Esophagus mucosa (tissue), 1 donor: ENCODE results near the gene SH3PXD2B. TPM values are rescaled to one million over a fixed set of nuclear protein-coding genes. Genes with fewer than 3 reads are reported as not detected.
"Not testable (repeated sequence)": the region's sequence is repeated elsewhere in the genome, so short reads cannot be mapped to it uniquely, and the experiment has no call there.

ENCODE experiments used
- ATAC-seq: fragments of 200-7000 bp; cut with Tn5 transposase; one replicate; pipeline ENCODE4 v1.9.1; 2020
- total RNA-seq: library from RNA; stranded (reverse); gene quantifications from one replicate; pipeline ENCODE4 v1.2.4, GENCODE V29; 2023
- donor health status: DM: yes; HTN: yes; CAD: no.

SH3PXD2B gene
- total RNA-seq, 1 donor from 2014 or later: 16.5 TPM

- no peak for ATAC-seq
Observed at GRCh38 chr5:172485511-172486202, 31.3 kb upstream of the SH3PXD2B start.

GRCh38 chr5:172484664-172485063 is 30.3 kb upstream of the SH3PXD2B start:
- ATAC-seq: no peak

DNA sequence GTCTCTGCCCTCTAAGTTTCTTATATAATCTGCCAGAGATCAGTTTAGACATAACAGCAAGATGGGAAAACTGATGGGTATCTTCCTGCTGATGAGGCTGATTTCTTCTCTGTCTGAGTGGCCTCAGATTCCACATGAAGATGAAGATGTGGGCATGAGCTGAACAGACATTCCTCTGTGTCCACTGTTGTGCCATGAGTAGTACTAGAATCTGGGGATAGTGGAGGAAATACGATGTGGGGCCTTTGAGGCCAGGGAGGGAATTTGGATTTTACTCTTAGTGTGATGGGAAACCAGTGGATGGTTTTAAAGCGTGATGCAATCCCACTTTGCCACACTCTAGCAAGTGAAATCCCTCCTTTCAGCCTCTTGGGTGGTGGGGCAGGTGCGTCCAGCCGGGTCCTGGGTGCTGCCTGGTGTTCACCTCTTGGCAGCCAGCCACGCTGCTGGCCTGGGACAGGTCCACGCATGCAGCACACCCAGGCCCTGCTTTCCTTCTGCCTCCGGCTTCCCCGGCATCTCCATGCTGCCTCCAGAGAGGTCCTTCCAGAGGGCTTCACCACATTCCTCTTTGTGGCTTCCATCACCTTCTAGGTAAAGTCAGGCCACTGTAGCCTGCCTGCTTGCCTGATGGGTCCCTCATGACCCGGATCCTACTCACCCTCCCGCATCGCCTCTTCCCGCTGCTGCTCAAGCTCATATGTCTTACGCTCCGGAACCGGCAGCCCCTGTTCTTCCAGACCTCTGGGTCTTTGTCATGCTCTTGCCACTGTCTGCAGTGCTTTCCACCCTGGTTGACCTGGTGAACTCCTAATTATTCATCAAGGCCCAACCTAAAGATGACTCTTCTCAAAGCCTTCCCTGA is 28.1 kb upstream of the SH3PXD2B start:
- peak; percentile 77 for ATAC-seq

DNA sequence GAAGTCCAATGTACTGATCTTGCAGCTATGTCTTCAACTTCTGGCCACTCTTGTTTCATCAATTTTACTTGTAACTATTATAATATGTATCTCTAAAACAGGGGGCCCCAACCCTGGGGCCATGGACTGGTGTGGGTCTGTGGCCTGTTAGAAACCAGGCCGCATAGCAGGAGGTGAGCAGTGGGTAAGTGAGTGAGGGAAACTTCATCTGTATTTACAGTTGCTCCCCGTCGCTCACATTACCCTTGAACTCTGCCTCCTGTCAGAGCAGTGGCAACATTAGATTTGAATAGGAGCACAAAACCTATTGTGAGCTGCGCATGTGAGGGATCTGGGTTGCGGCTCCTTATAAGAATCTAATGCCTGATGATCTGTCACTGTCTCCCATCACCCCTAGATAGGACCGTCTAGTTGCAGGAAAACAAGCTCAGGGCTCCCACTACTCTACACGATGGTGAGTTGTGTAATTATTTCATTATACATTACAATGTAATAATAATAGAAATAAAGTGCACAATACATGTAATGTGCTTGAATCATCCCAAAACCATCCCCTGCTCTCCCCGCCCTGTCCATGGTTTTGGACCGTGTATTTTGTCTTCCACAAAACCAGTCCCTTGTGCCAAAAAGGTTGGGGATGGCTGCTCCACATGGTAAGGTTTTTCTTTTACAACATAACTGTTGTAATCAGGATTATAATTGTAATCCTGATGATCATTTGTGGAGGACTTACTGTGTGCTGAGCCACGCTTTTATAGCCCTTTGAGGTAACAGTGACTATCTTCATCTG is 26.9 kb upstream of the SH3PXD2B start:
- no peak for ATAC-seq

DNA sequence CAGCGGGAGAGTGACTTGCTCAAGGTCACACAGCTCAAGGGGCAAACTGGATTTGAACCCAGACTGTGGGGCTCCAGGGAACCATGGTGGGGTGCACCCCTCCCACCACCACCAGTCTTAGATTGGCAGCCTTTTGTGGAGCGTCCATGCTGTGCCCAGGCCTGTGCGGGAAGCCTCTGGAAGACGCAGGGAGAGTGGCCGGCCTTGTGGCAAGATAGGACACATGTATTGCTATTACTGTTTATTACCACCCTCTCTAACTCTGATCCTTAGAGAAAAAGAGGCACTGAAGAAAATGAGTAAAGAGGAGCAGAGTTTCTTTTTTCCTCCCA is 25.4 kb upstream of the SH3PXD2B start:
- ATAC-seq: no peak

- peak; percentile 97 for ATAC-seq
Observed at GRCh38 chr5:172479034-172479783, 24.9 kb upstream of the SH3PXD2B start.

GRCh38 chr5:172478695-172479033 is 24.3 kb upstream of the SH3PXD2B start:
- ATAC-seq: not testable (repeated sequence)

GRCh38 chr5:172478256-172478655 is 23.9 kb upstream of the SH3PXD2B start:
- ATAC-seq: no peak

DNA sequence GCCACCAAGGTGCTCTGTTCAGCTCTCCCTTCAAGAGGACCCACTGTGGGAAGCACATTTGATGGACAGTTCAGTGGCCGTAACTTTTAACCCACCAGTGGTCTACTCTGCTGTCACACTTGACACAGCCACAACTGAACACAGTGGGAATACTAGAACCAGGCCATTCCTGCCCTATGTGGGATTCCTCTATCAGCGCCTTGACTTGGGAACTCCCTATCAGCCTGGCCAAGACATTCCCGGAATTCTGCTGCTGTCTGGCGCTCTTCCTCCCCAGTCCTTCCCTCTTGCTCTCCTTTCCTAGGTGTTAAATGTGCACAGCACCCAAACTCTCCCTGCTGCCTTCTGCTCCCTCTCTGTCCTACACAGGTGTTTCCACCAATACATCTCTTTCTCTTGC is 23.1 kb upstream of the SH3PXD2B start:
- ATAC-seq: no peak

GRCh38 chr5:172474293-172474692 is 20.0 kb upstream of the SH3PXD2B start:
- ATAC-seq: no peak

- ATAC-seq: no peak
Observed at GRCh38 chr5:172473427-172473826, 19.1 kb upstream of the SH3PXD2B start.

DNA sequence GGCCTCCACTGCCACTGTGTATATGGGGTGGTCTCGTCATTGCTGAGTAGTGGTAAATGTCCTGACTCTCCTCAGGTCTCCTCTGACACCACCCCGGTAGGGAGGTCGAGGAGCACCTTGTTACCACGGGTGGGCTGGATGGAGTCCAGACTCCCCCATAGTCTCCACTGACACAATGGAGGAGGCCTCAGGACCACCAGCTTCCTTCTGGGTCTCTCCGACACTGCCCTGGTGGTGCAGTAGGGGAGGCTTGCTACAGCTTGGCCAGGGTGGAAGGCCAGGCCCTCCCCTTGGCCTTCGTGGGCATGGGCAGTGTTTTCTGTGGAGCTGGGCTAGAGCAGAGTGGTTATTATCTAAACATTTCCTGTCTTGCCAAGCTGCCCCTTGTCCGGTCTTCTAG is 15.4 kb upstream of the SH3PXD2B start:
- peak; percentile 25 for ATAC-seq

DNA sequence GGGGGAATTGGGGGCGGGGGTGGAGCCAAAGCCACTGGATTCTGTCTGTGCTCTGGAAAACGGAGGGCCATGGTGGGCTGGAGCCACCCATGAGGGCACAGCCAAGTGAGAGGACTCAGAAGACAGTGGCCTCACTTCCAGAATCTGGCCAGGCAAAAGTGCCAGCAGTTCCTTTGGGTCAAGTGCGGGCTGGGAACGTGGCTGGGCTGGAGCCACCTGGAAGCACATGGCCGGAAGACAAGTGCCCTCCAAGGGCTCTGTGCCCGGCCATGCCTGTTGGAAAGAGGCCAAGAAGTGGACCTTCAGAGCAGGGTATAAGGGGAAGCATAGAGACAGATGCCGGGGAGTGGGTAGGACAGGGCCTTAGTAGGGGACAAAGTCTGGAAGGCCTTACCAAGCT is 11.7 kb upstream of the SH3PXD2B start:
- no peak for ATAC-seq

DNA sequence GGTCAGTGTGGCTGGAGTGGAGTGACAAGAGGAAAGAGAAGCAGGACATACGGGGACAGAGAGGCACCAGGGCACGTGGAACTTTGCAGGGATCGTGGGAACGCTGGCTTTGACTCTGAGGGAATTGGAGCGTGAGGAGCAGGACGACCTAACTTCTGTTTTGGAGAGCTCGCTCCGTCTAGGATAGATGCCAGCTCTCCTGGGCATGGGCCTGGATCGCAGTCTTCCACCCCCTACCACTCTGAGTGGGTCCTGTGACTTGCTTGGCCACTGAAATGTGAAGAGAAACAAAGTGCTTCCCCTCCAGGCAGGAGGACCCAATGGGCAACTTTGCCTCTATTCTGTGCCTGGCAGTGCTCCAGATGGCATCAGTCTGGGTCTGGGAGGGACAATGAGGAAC is 8.7 kb upstream of the SH3PXD2B start:
- no peak for ATAC-seq

DNA sequence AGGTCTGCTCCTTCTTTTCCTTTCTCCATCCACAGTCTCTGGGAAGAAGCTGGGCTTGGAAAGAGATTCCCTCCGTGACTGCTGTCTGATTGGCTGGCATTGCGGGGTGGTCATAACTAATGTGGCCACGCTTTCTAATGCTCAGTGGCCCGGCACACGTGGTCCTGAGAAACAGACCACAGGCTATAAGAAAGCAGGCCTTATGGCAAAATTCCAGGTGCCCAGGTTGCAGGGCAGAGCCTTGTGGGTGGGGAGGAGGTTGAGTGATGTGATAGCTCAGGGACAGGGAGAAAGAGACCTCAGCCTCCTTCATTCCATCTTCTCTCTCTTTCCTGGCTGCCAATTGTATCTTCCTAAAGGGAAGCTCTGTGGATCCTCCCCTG is 5.4 kb upstream of the SH3PXD2B start:
- no peak for ATAC-seq

GRCh38 chr5:172458976-172459782 is 4.9 kb upstream of the SH3PXD2B start:
- no peak for ATAC-seq

- no peak for ATAC-seq
Observed at GRCh38 chr5:172456076-172456722, 1.9 kb upstream of the SH3PXD2B start.

- ATAC-seq: peak; percentile 24
Observed at GRCh38 chr5:172455511-172456061, 1.3 kb upstream of the SH3PXD2B start.

- no peak for ATAC-seq
Observed at GRCh38 chr5:172455087-172455381, 709 bp upstream of the SH3PXD2B start.

DNA sequence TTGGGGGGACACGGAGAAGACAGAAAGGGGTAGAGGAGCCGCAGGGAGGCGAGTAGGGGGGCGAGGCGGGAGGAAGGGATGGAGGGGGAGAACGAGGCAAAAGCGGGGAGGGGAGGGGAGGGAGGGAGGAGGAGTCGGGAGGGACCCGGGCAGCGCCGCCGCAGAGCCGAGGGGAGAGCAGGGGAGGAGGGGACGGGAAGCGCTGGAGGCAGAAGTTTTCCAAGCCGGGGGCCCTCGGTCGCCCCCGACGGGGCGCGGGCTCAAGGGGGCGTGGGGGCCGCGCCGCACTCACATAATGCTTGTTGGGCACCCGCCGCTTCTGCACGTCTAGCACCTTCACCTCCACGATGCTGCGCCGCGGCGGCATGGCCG is 353 bp downstream of the SH3PXD2B start:
- ATAC-seq: peak; percentile 3
